Measurements from ENCODE around the gene APCDD1L. TPM values are rescaled to one million over a fixed set of nuclear protein-coding genes. Genes with fewer than 3 reads are reported as not detected.
"Not testable (repeated sequence)": the region's sequence is repeated elsewhere in the genome, so short reads cannot be mapped to it uniquely, and the experiment has no call there.

The APCDD1L gene
- polyA plus RNA-seq, 4 donors: 12.0 to 28.1 (median 13.7) TPM

DNA sequence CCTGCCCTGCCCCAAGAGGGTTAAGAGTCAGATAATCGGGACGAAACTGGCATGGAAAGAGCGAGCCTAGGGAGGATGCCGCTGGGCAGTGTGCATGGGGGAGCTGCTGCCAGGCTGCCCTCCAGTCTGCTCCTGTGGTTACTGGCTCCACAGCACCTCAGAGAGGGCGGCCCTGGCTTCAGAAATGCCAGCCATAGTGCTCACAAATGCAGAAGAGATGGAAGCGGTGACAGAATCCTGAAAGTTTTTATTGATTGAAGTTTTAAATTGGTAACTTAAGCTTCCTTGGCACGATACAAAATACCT, 68.3 kb downstream of the APCDD1L start:
- DNase-seq (ENCODE audit: low read depth in 4 of 4, low spot score in 3 of 4): no peak

DNA sequence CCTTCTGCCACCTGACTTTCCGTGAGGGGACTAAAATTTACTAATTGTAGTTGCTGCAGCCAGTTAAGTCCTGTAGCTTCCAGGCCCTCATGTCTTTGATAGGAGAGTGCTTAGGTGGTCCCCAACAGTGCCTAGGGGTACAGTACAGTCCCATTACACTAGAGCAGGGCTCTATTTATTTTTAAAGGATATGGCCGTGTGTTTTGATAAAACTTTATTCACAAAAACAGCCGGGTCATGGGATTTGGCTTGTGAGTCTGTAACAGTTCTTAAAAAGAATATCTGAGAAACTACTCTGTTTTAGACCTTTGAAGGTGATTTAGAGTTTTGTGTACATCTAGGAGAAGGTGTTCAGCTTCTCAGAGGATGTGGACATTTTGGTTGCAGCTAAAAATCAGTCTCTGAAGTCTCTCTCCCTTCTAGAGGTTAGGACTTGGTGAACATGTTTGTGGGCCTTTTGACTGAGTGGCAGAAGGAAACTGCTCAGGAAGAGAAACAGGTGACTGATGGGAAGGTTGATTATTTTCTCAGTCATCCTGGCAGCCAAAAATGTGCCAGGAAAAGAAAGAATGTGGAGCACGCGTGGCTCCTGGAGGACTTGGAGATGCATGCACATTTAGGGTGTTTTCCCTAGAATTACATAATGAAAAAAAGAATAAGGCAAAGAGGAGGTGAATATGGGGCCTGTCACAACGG, 68.8 kb downstream of the APCDD1L start:
- no peak for DNase-seq (ENCODE audit: low read depth in 4 of 4, low spot score in 3 of 4)

DNA sequence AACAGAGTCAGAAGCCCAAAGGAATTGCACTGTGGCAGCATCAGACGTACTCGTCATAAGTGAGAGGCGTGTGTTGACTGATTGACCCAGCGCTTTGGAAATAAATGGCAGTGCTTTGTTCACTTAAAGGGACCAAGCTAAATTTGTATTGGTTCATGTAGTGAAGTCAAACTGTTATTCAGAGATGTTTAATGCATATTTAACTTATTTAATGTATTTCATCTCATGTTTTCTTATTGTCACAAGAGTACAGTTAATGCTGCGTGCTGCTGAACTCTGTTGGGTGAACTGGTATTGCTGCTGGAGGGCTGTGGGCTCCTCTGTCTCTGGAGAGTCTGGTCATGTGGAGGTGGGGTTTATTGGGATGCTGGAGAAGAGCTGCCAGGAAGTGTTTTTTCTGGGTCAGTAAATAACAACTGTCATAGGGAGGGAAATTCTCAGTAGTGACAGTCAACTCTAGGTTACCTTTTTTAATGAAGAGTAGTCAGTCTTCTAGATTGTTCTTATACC, 70.4 kb downstream of the APCDD1L start:
- DNase-seq (ENCODE audit: low read depth in 4 of 4, low spot score in 3 of 4): no peak

DNA sequence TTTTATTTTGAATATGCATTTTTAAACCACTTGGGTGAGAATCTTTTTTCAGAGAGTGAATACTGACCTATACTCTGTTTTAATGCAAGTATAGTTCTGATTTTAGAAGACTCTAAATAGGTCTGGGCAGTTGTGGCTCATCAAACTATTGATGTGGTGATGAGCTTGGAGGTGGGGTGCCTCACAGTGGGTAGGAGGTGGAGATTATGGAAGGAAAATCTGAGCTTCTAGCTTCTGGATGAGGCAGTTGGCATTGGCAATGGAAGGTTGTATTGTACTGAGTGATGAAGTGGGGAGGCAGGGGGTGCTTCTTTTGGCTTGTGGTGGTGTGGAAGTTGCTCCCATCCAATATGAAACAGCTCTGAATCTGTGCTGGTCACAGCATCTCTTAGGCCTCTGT, 73.5 kb downstream of the APCDD1L start:
- DNase-seq (ENCODE audit: low read depth in 4 of 4, low spot score in 3 of 4): no peak

DNA sequence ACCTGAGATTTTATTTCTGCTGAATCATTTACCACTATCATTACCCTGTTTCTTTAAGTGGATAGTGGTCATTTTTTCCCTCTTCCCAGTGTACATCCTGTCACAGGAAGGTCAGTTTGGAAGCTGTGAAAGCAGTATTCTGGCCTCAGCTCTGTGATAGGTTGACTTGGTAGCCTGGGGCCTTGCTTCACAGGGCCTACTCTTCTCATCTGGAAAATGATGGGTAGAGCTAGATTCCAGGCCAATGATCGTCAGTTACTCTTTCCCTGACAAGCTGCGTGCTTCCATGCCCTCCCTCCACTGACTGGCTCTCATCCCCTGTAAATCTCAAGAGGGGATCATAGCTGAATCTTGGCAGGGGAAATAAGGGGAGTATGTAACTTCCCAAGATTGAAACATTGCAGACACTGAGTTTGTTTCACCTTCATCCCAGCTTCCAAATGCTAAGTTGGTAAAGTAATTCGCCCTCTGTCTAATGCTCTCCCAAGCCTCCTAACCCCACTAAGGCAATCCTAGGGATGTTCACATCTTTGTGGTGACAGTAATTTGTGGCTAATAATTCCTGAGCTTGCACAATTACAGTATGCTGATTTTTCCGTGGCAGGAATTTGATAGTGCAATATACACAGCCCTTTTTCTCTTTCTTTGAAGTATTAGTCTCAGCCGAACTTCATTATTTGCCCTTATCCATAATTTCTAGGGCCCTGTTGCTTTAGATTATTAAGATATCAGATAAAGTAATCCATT, 75.0 kb downstream of the APCDD1L start:
- no peak for DNase-seq (ENCODE audit: low read depth in 4 of 4, low spot score in 3 of 4)

DNA sequence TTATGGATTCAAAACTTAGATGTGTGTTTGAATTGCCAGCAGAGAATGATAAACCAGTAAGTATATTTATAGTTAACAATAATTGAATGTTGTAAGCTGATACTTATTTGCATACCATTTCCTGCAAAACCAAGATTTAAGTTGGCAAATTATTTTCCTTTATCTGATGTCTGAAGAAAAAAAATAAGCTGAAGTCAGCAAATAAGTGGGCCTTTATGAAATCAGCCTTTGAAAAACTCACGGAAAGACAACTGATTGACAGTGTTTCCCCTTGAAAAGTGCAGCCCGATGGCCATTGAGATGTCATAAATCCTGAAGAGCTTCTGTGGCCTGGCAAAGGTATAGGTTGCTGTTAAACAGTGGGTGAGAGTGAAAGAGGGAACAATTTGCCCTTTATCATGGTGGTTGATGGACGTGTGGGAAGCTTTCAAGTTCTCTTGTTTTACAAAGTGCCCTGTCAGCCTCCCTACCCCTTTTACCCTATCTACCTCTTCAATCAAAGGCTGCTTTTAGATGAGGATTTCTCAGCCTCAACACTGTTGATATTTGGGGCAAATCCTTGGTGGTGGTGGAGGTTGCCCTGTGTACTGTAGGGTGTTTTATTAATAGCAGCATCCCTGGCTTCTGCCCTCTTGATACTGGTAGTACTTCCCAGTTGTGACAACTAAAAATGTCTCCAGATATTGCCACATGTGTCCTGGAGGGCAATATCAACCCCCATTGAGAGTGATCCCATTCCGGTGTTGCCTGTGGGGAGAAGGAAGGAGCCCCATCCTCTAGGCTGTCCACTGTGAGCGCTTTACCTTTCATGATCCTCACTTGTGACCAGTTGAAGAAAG, 76.0 kb downstream of the APCDD1L start:
- no peak for DNase-seq (ENCODE audit: low read depth in 4 of 4, low spot score in 3 of 4)

DNA sequence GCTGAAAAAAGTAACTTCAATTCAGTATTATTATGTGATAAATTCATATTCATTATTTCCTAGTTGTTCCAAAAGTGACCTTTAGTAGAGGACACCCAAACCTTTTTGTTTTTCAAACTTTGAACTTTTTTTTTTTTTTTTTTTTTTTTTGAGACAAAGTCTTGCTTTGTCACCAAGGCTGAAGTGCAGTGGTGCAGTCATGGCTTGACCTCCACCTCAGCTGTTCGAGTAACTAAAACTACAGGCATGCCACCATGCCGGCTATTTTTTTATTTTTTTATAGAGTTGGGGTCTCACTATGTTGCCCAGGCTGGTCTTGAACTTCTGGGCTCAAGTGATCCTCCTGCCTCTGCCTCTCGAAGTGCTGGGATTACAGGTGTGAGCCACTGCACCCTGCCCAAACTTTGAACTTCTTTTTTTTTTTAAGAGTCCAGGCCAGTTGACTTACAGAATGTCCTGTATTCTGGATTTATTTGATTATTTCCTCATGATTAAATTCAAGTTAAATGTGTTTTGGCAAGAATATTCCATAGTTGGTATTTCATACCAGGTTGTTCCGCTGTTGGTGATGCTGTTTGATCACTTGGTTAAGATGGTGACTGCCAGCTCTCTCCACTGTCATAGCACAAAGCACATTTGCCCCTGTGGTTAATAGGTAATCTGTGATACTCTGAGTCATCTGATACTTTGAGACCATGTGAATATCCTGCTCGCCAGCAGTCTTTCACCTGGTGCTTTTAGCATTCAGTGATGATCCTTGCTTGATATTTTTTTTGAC, 78.1 kb downstream of the APCDD1L start:
- DNase-seq (ENCODE audit: low read depth in 4 of 4, low spot score in 3 of 4): no peak

DNA sequence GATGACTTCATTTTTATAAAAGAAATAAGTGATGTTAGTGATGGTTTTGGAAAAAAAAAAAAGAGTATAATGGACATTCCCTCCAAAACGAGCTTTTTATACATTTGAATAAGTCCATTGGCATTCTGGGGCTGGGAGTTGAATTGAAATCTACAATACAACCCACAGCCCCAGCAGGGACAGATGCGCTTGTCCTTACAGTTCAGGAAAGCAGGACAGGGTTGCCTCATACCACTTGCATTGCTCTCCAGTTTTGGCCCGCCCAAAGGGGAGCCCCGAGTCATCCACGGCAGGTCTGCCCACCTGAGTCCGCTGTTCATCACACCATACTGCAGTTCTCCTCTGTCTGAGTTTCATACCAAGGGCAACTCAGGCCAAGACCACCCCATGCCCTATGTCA, 80.0 kb downstream of the APCDD1L start:
- no peak for DNase-seq (ENCODE audit: low read depth in 4 of 4, low spot score in 3 of 4)

DNA sequence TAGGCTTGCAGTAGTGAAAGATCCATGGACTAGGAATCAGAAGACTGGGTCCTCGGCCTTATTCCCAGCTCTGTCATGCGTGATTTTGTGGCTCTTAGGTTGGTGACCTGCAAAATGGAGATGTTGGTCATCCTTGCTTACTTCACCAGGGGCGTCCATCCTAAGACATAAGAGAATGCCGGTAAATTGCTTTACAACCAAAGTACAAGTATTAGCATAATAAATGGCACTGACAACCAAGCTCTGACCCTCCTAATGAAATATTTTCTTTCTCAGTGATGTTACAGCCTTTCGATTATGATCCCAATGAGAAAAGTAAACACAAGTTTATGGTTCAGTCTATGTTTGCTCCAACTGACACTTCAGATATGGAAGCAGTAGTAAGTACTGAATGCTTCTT, 80.9 kb downstream of the APCDD1L start:
- DNase-seq (ENCODE audit: low read depth in 4 of 4, low spot score in 3 of 4): no peak

DNA sequence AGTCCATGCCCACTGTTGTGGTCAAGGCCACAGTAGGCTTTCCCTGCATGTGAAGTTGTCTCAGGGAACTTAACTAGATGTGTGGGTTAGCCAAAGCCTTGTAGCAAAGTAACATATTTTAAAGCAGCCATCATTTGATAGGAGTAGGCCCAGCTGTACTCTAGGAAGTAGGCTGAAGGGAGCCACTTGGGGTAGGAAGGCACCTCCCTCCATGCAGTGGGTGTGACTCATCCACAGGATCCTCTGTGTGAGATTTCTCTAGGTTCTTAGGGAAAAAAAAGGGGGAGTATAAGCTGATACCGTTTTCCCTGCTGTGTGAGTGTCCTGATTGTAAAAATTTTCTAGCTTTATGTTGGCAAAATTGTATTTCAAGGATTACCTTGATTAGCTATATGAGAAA, 81.4 kb downstream of the APCDD1L start:
- no peak for DNase-seq (ENCODE audit: low read depth in 4 of 4, low spot score in 3 of 4)

DNA sequence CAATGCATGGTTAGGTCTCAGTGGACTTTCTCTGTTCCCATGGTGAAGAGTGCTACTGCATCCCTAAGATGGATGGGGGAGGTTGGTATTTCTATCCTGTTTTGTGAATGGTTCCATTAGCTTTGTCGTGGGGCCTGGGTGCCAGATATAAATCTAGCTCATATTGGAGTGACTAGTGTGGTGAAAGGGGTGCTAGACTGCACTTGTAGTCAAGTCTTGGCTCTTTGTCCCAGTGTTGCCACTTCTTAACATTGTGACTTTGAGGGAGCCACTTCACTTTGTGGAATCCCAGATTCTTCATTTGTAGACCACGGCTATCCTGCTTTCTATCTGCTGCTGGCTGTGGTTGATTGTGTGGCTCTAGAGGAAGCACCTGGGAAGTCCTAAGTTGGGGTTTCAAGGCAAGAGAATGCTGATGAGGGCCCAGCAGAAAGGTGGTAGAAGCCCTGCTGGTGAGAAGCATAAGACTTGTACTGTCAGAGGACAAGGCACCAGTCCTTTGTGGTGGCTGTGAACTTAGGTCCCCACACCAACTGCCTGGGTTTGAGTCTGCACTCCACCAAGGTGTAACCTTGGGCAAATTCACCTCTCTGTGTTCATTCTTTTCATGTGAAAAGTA, 82.1 kb downstream of the APCDD1L start:
- no peak for DNase-seq (ENCODE audit: low read depth in 4 of 4, low spot score in 3 of 4)

DNA sequence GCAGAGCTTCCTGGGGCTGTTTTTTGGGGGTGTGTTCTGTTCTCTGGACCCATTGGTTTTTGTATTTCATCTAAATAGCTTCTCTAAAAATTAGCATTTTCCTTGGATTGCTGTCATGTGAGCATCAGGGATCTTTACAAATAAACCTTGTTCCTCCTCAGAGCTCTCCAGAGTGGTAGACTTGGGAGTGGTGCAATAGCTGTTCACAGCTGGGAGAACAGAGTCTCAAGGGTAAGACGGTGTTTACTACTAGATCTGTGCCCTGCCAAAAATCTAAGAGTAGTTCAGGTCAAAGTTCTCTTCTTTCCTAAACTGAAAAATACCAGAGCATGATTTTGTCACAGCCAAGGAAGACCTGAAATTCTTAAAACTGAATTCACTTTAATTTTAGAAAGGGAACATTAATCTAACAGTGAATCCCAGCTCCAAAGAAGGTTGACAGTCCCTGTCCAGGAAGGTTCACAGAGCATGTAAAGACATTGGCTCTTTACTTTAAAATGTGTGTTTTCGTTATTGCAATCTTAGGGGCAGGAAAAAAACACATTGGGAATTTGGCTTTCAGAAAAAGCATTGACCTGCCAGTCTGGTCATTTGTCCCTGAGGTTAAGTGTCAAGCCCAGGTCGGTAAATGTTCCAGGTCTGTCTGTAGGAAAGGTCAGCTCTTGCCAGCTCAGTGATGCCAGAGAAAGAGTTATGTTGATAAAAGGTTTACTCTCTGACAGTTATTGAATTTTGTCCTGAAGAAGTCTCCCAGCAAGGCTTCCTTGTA, 82.8 kb downstream of the APCDD1L start:
- DNase-seq (ENCODE audit: low read depth in 4 of 4, low spot score in 3 of 4): no peak

DNA sequence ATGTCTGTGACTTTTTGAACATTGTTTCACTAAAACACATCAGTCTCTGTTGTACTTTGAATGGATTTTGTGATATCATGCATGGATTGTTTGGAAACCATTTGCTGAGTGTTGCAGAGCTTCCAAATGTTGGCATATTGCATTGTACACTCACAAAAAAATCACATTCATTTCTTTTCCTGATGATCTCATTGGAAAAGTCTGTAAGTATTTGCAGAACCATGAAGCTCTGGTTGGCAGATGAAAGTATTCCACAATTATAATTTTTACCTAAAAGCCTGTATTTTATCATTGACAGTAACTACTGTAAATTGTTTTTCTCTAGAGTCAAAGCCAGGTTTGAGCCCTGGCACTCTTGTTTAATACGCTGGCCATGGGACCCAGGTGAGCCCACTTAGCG, 84.1 kb downstream of the APCDD1L start:
- no peak for DNase-seq (ENCODE audit: low read depth in 4 of 4, low spot score in 3 of 4)

DNA sequence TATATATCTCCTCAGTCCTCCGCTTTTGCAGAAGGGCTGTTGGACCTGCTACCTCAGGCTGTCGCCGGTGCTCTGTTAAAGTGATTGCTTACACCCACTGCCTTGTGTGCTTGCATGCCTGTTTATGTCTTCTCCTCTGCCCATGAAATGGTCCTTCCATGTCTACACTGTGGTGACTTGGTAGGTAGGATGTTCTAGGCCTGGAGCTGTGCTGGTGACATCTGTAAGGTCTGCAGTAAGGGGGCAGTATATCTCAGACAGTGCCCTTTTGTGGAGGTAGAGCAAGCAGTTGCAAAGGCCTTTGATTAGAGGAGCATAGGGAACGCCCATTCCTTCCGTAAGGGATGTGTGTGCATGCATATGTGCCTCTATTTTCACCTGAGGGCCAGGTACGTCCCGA, 85.9 kb downstream of the APCDD1L start:
- no peak for DNase-seq (ENCODE audit: low read depth in 4 of 4, low spot score in 3 of 4)

DNA sequence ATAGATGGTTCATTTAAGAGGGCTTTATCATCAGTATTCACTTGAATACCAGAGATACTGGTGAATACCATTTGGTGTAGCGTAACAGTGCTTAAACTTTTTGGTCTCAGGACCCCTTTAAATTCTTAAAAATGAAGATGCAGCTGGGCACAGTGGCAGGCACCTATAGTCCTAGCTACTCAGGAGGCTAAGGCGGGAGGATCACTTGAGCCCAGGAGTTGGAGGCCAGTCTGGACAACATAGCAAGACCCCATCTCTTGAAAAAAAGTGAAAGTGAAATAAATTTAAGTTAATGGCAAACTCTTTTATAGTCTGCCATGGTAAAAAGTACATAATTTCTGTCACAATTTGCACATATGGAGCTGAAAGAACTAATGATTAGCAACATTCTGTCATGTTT, 86.8 kb downstream of the APCDD1L start:
- DNase-seq (ENCODE audit: low read depth in 4 of 4, low spot score in 3 of 4): no peak

DNA sequence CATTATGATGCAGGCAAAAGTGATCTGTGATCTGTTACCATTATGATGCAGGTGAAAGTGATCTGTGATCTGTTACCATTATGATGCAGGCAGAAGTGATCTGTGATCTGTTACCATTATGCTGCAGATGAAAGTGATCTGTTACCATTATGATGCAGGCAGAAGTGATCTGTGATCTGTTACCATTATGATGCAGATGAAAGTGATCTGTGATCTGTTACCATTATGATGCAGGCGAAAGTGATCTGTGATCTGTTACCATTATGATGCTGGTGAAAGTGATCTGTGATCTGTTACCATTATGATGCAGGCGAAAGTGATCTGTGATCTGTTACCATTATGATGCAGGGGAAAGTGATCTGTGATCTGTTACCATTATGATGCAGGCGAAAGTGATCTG, 87.6 kb downstream of the APCDD1L start:
- not testable (repeated sequence) for DNase-seq (ENCODE audit: low read depth in 4 of 4, low spot score in 3 of 4)

DNA sequence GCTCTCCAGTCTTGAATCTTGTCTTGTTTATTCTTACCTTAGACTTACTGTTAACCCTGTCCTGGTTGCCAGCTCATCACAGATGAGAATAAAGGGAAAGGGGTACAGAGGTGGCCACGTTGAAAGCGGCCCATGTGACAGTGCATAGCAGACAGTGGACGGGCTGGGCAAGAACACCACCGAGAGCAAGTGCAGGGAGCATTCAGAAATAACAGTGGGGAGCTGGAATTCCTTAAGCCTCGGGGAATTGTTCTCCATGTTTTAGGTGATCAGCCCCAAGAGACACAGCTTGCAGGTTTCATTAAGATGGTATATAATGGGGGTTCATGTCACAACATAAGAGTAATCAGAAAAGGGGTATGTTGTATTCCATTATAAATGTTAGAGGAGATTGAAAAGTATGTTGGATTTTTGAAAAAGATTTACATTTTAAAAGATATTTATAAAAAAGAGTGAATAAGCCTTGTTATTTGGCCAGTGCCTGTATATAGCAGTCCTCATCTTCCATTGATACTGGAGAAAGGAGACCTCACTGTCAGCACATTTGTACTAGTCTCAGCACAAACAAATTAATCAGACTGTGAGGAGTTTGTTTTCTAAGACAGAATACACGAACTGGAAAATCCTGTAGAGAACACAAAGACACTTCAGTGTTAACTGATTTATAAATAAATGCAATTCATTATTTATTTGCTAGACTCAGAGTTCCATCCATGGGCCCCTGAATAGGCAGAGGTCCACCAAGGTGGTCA, 90.8 kb downstream of the APCDD1L start:
- DNase-seq (ENCODE audit: low read depth in 4 of 4, low spot score in 3 of 4): no peak

DNA sequence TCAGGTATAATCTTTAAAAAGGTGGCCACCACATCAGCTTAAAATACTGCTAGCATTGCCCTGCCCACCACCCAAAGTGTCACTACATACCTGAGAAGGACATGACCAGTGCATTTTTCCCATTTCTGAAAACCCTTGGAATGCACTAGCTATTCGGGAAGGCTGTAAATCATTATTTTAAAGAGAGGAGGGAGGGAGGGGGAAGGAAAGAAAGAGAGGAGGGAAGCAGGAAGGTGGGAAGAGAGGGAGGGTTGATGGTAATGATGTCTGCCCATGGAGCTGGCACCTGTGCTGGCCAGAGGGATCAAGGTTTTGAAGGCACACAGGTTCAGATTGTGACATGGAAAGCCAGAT, 93.7 kb downstream of the APCDD1L start:
- DNase-seq (ENCODE audit: low read depth in 4 of 4, low spot score in 3 of 4): no peak

Data from left renal pelvis (tissue), 4 donors.